ENCODE measurements around the gene NLGN3. TPM values are rescaled to one million over a fixed set of nuclear protein-coding genes. Genes with fewer than 3 reads are reported as not detected.

NLGN3 gene
- total RNA-seq, 1 donor from 2014 or later, result 18.7 TPM

- DNase-seq, result no peak
Measured at GRCh38 chrX:71214604-71215337, 70.1 kb downstream of the NLGN3 start.

- DNase-seq, result no peak
Measured at GRCh38 chrX:71215338-71215912, 70.8 kb downstream of the NLGN3 start.

- no peak for DNase-seq
Measured at GRCh38 chrX:71216485-71216884, 71.8 kb downstream of the NLGN3 start.

- DNase-seq, result no peak
Measured at GRCh38 chrX:71217298-71217697, 72.7 kb downstream of the NLGN3 start.

Small RNAs within 50 kb of the gene (small RNA-seq; reads per million reads assigned to genes)
- gene CXorf65, result not detected

Other genes starting within 250 kb of the NLGN3 start
- gene TEX11, start 236.1 kb upstream of the NLGN3 start, total RNA-seq, result not detected
- gene SLC7A3, start 213.7 kb upstream of the NLGN3 start, total RNA-seq, result 1.1 TPM
- 72.4 TPM for gene SNX12, start 76.5 kb upstream of the NLGN3 start, total RNA-seq
- gene FOXO4, start 49.0 kb upstream of the NLGN3 start, total RNA-seq, result 5.8 TPM
- gene CXorf65, start 38.1 kb upstream of the NLGN3 start, total RNA-seq, result not detected
- gene IL2RG, start 33.3 kb upstream of the NLGN3 start, total RNA-seq, result not detected
- 24.6 TPM for gene MED12, start 26.2 kb upstream of the NLGN3 start, total RNA-seq
- gene GJB1, start 78.4 kb downstream of the NLGN3 start, total RNA-seq, result not detected
- 24.2 TPM for gene ZMYM3, start 109.3 kb downstream of the NLGN3 start, total RNA-seq
- gene NONO, start 138.8 kb downstream of the NLGN3 start, total RNA-seq, result 372 TPM
- 0.78 TPM for gene ITGB1BP2, start 156.9 kb downstream of the NLGN3 start, total RNA-seq
- 56.9 TPM for gene TAF1, start 221.5 kb downstream of the NLGN3 start, total RNA-seq

All from occipital lobe (tissue), 3 donors.